DOHH2 (cell line): ENCODE data around the gene CNNM3.

ENCODE experiments used
- CTCF ChIP-seq: fragments of 200-600 bp; sonication (generic); IDR thresholded peaks from one replicate; pipeline ENCODE4 v1.5.1; 2014; ENCODE audit warnings: antibody characterized with exemption, mild to moderate bottlenecking, low read depth, low read length; ENCODE audit not compliant: poor library complexity, severe bottlenecking
- EZH2phosphoT487 ChIP-seq: fragments of 200-600 bp; sonication (generic); IDR thresholded peaks from 2 replicates; pipeline ENCODE4 v1.6.1; 2017; ENCODE audit warnings: borderline replicate concordance, mild to moderate bottlenecking, antibody characterized with exemption, low read length, moderate library complexity, mixed read lengths

DNA sequence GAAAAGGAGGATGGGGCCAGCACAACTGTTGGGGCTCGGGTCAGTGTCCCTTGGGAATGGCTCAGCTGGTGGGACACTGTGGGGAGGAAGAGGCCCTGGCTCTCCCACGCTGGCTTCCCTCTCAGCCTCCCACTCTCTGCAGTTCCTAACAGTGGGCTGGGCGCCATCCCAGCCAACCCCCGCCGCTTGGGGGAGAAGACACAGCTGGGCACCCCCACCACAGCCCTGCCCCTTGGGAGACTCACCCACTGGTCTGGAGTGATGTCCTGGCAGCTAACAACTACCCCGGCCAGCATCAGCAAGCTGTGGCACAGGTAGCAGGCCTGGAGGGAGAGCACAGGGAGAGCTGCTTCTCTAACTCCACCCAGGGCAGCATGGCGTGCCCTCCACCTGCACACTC lies 62.1 kb downstream of the CNNM3 start:
- TF ChIP-seq CTCF (no peak), EZH2phosphoT487 (no peak)
